Measurements from ENCODE around the gene C17orf113. TPM values are rescaled to one million over a fixed set of nuclear protein-coding genes. Genes with fewer than 3 reads are reported as not detected.
A peak's percentile ranks its signal among the peaks of the same experiment; 100 is the strongest.

Gene C17orf113
- total RNA-seq, 8 experiments from 2014 or later = 0.25 to 2.9 (median 2.1) TPM

- H3K27ac ChIP-seq = no peak overlapping the region
- H3K4me3 ChIP-seq = no peak overlapping the region
- H3K4me1 ChIP-seq (replicated peaks in 1 of 2) = no peaks in the 10 kb centered on the region
- in situ Hi-C loops (cut with MboI; ENCODE audit: low pct_unique_long_range_greater_than_20kb in 2 of 9, low sequenced_read_pairs in 9 of 9, unreplicated experiment in 9 of 9) = no loop called here
- no peak for ATAC-seq (replicated peaks in 6 of 8)
- WGBS, 10 experiments = 30 to 93% (median 80%) methylated on average over 1 to 7 of the region's 9 CpGs; no CpG with 5 or more reads in 3 of the 10 experiments
These were observed 31.2 kb upstream of the C17orf113 start for GRCh38 chr17:42081516-42082129.

- in situ Hi-C loops (cut with MboI; ENCODE audit: low pct_unique_long_range_greater_than_20kb in 2 of 9, low sequenced_read_pairs in 9 of 9, unreplicated experiment in 9 of 9) = no loop called here
- Histone ChIP-seq H3K4me1 (replicated peaks in 1 of 2) (no peaks in the 10 kb centered on the region), H3K27ac (no peak overlapping the region), H3K4me3 (no peak overlapping the region)
- WGBS, 10 experiments = 50 to 100% (median 88%) methylated on average over 1 to 2 of the region's 2 CpGs; no CpG with 5 or more reads in 3 of the 10 experiments
- ATAC-seq (replicated peaks in 6 of 8) = no peak
These were observed 29.1 kb upstream of the C17orf113 start for GRCh38 chr17:42079541-42079940.

GRCh38 chr17:42078396-42079043 lies 28.1 kb upstream of the C17orf113 start:
- Histone ChIP-seq H3K4me3 (no peak overlapping the region), H3K4me1 (replicated peaks in 1 of 2) (no peaks in the 10 kb centered on the region), H3K27ac (no peak overlapping the region)
- in situ Hi-C loops (cut with MboI; ENCODE audit: low pct_unique_long_range_greater_than_20kb in 2 of 9, low sequenced_read_pairs in 9 of 9, unreplicated experiment in 9 of 9) = no loop called here
- ATAC-seq (replicated peaks in 6 of 8) = no peak
- 40 to 94% (median 75%) methylated on average over 1 to 2 of the region's 8 CpGs; no CpG with 5 or more reads in 5 of the 10 experiments for WGBS, 10 experiments

- no peaks in the 10 kb centered on the region for H3K4me1 ChIP-seq (replicated peaks in 1 of 2)
- ATAC-seq (replicated peaks in 6 of 8) = no peak
- no peak overlapping the region for H3K4me3 ChIP-seq
- no peak overlapping the region for H3K27ac ChIP-seq
- 50 to 80% (median 60%) methylated on average over 1 to 2 of the region's 5 CpGs; no CpG with 5 or more reads in 6 of the 10 experiments for WGBS, 10 experiments
- in situ Hi-C loops (cut with MboI; ENCODE audit: low pct_unique_long_range_greater_than_20kb in 2 of 9, low sequenced_read_pairs in 9 of 9, unreplicated experiment in 9 of 9) = no loop called here
These were observed 27.4 kb upstream of the C17orf113 start for GRCh38 chr17:42077755-42078154.

- 60 to 100% (median 80%) methylated on average over 1 to 3 of the region's 4 CpGs; no CpG with 5 or more reads in 3 of the 10 experiments for WGBS, 10 experiments
- Histone ChIP-seq H3K4me1 (replicated peaks in 1 of 2) (peaks cover 3 to 4% of the 10 kb centered on the region in 2 donors), H3K27ac (no peak overlapping the region), H3K4me3 (no peak overlapping the region)
- in situ Hi-C loops (cut with MboI; ENCODE audit: low pct_unique_long_range_greater_than_20kb in 2 of 9, low sequenced_read_pairs in 9 of 9, unreplicated experiment in 9 of 9) = no loop called here
- no peak for ATAC-seq (replicated peaks in 6 of 8)
These were observed 26.6 kb upstream of the C17orf113 start for GRCh38 chr17:42076797-42077559.

GRCh38 chr17:42075789-42076188 lies 25.4 kb upstream of the C17orf113 start:
- no peak overlapping the region for H3K27ac ChIP-seq
- H3K4me3 ChIP-seq = no peak overlapping the region
- WGBS, 10 experiments = 17 to 90% (median 69%) methylated on average over 1 to 4 of the region's 6 CpGs; no CpG with 5 or more reads in 5 of the 10 experiments
- in situ Hi-C loops (cut with MboI; ENCODE audit: low pct_unique_long_range_greater_than_20kb in 2 of 9, low sequenced_read_pairs in 9 of 9, unreplicated experiment in 9 of 9) = no loop called here
- ATAC-seq (replicated peaks in 6 of 8) = no peak
- H3K4me1 ChIP-seq (replicated peaks in 1 of 2) = peaks cover 3 to 6% of the 10 kb centered on the region in 2 donors

GRCh38 chr17:42072323-42073187 lies 22.2 kb upstream of the C17orf113 start:
- WGBS, 10 experiments = 4% methylated on average over 5 of the region's 67 CpGs; no CpG with 5 or more reads in 9 of the 10 experiments
- in situ Hi-C loops (cut with MboI; ENCODE audit: low pct_unique_long_range_greater_than_20kb in 2 of 9, low sequenced_read_pairs in 9 of 9, unreplicated experiment in 9 of 9) = no loop called here
- H3K27ac ChIP-seq = no peak overlapping the region
- H3K4me1 ChIP-seq (replicated peaks in 1 of 2) = peaks cover 9 to 15% of the 10 kb centered on the region in 2 donors
- peak overlapping the region in 4 of 5 donors; percentile 10 to 28 (median 22) for H3K4me3 ChIP-seq
- ATAC-seq (replicated peaks in 6 of 8) = peak; percentile 57 to 80 (median 76)

- H3K4me1 ChIP-seq (replicated peaks in 1 of 2) = peaks cover 9 to 21% of the 10 kb centered on the region in 2 donors
- H3K27ac ChIP-seq = no peak overlapping the region
- in situ Hi-C loops (cut with MboI; ENCODE audit: low pct_unique_long_range_greater_than_20kb in 2 of 9, low sequenced_read_pairs in 9 of 9, unreplicated experiment in 9 of 9) = no loop called here
- WGBS, 10 experiments = no CpG with 5 or more reads among the region's 3 CpGs
- H3K4me3 ChIP-seq = peak overlapping the region in 1 of 5 donors; percentile 28
- ATAC-seq (replicated peaks in 6 of 8) = no peak
These were observed 21.4 kb upstream of the C17orf113 start for GRCh38 chr17:42071810-42072209.

GRCh38 chr17:42068979-42069378 lies 18.6 kb upstream of the C17orf113 start:
- Histone ChIP-seq H3K27ac (no peak overlapping the region), H3K4me1 (replicated peaks in 1 of 2) (peaks cover 9 to 21% of the 10 kb centered on the region in 2 donors), H3K4me3 (no peak overlapping the region)
- no CpG with 5 or more reads among the region's 3 CpGs for WGBS, 10 experiments
- ATAC-seq (replicated peaks in 6 of 8) = no peak
- in situ Hi-C loops (cut with MboI; ENCODE audit: low pct_unique_long_range_greater_than_20kb in 2 of 9, low sequenced_read_pairs in 9 of 9, unreplicated experiment in 9 of 9) = no loop called here

- in situ Hi-C loops (cut with MboI; ENCODE audit: low pct_unique_long_range_greater_than_20kb in 2 of 9, low sequenced_read_pairs in 9 of 9, unreplicated experiment in 9 of 9) = no loop called here
- no peak overlapping the region for H3K27ac ChIP-seq
- H3K4me1 ChIP-seq (replicated peaks in 1 of 2) = peaks cover 13 to 21% of the 10 kb centered on the region in 2 donors
- 0 to 64% (median 21%) methylated on average over 1 to 6 of the region's 12 CpGs; no CpG with 5 or more reads in 5 of the 10 experiments for WGBS, 10 experiments
- ATAC-seq (replicated peaks in 6 of 8) = peak; percentile 68 to 91 (median 80)
- no peak overlapping the region for H3K4me3 ChIP-seq
These were observed 17.1 kb upstream of the C17orf113 start for GRCh38 chr17:42067371-42068091.

- no peak overlapping the region for H3K4me3 ChIP-seq
- 20 to 92% (median 77%) methylated on average over 1 to 2 of the region's 2 CpGs; no CpG with 5 or more reads in 5 of the 10 experiments for WGBS, 10 experiments
- no peak for ATAC-seq (replicated peaks in 6 of 8)
- no peak overlapping the region for H3K27ac ChIP-seq
- peaks cover 7 to 17% of the 10 kb centered on the region in 2 donors for H3K4me1 ChIP-seq (replicated peaks in 1 of 2)
- in situ Hi-C loops (cut with MboI; ENCODE audit: low pct_unique_long_range_greater_than_20kb in 2 of 9, low sequenced_read_pairs in 9 of 9, unreplicated experiment in 9 of 9) = no loop called here
These were observed 14.8 kb upstream of the C17orf113 start for GRCh38 chr17:42065201-42065600.

GRCh38 chr17:42062681-42063080 lies 12.3 kb upstream of the C17orf113 start:
- H3K4me1 ChIP-seq (replicated peaks in 1 of 2) = peaks cover 3 to 7% of the 10 kb centered on the region in 2 donors
- H3K4me3 ChIP-seq = no peak overlapping the region
- no peak overlapping the region for H3K27ac ChIP-seq
- 80% methylated on average over 1 to 4 of the region's 14 CpGs; no CpG with 5 or more reads in 8 of the 10 experiments for WGBS, 10 experiments
- in situ Hi-C loops (cut with MboI; ENCODE audit: low pct_unique_long_range_greater_than_20kb in 2 of 9, low sequenced_read_pairs in 9 of 9, unreplicated experiment in 9 of 9) = no loop called here
- no peak for ATAC-seq (replicated peaks in 6 of 8)
